Stomach (tissue), 9 donors: ENCODE measurements around the gene USP9X. TPM values are rescaled to one million over a fixed set of nuclear protein-coding genes. Genes with fewer than 3 reads are reported as not detected.

Experiments
- DNase-seq, 2 donors: peaks; one replicate each; pipeline versions ENCODE4 v3.0.0 to v3.0.0-alpha.2; 2013 to 2019
- H3K27ac ChIP-seq, 5 donors: fragments of 200-600 bp in 4 of 5; sonication (generic) in 4 of 5; one replicate each; pipeline ENCODE4 v1.5.1; 2013 to 2019; ENCODE audit warnings: mild to moderate bottlenecking in 1 of 5, moderate library complexity in 1 of 5
- H3K27me3 ChIP-seq, 3 donors: fragments of 200-600 bp; sonication (generic); one replicate each; pipeline ENCODE4 v1.5.1; 2017 to 2019; ENCODE audit warnings: mixed run types in 1 of 3
- H3K36me3 ChIP-seq, 4 donors: fragments of 200-600 bp; sonication (generic); 1 replicate in 3 of 4; 2 replicates in 1 of 4; pipeline ENCODE4 v1.5.1; 2016 to 2019
- H3K4me1 ChIP-seq, 4 donors: fragments of 200-600 bp; sonication (generic); one replicate each; pipeline ENCODE4 v1.5.1; 2016 to 2019
- H3K4me3 ChIP-seq, 4 donors: fragments of 200-600 bp; sonication (generic) in 3 of 4; one replicate each; pipeline ENCODE4 v1.5.1; 2016 to 2019; ENCODE audit warnings: mild to moderate bottlenecking in 1 of 4
- H3K9me3 ChIP-seq, 4 donors: fragments of 200-600 bp; sonication (generic); one replicate each; pipeline ENCODE4 v1.5.1; 2016 to 2019
- CTCF ChIP-seq, 7 experiments: fragments of 450-650 bp in 4 of 7; fragments of 200-600 bp in 3 of 7; sonication (generic) in 3 of 7; IDR thresholded peaks; one replicate each; pipeline ENCODE4 v1.5.1; 2016 to 2019; ENCODE audit warnings: antibody characterized with exemption in 7 of 7, control low read depth in 2 of 7, mild to moderate bottlenecking in 1 of 7
- EP300 ChIP-seq: sonication (generic); formaldehyde crosslinking; IDR thresholded peaks from one replicate; pipeline ENCODE4 v1.6.1; 2017; ENCODE audit warnings: antibody characterized with exemption
- POLR2A ChIP-seq, 4 donors: fragments of 450-650 bp; IDR thresholded peaks; one replicate each; pipeline ENCODE4 v1.6.1; 2016; ENCODE audit warnings: antibody characterized with exemption in 4 of 4, control low read depth in 2 of 4, mild to moderate bottlenecking in 1 of 4, moderate library complexity in 1 of 4
- POLR2AphosphoS5 ChIP-seq, 3 donors: sonication (generic); formaldehyde crosslinking; IDR thresholded peaks; one replicate each; pipeline ENCODE4 v1.6.1; 2016; ENCODE audit warnings: antibody characterized with exemption in 3 of 3
- WGBS, 5 donors: extraction: QIAGEN DNeasy Blood & Tissue Kit in 3 of 5; methylation state at CpG; one replicate each; pipeline versions ENCODE4 v1.1.5 to v1.1.7; 2013 to 2018; 5-methylcytosine and 5-hydroxymethylcytosine counted together
- intact Hi-C: fragments of 100-400 bp; cut with DNase I; formaldehyde crosslinking; loops from one replicate; pipeline ENCODE4 v1.15.1; 2023; ENCODE audit warnings: low total_unique reads
- polyA plus RNA-seq, 3 donors: library from polyadenylated mRNA; stranded (reverse); fragments of 200-250 nt; gene quantifications; one replicate each; pipeline ENCODE4 v1.2.3, GENCODE V29; 2013
- total RNA-seq, 5 donors: library from RNA; depleted of rRNA; stranded (reverse); fragments of >200 nt; gene quantifications; one replicate each; pipeline versions ENCODE4 v1.1.0 to v1.2.3, GENCODE V29; 2014 to 2016
- donor health status: healthy with polysubstance abuse.
- donor health status: Bipolar disorder and iron deficiency.
- donor health status: healthy.

Gene USP9X
- total and polyA plus RNA-seq, 8 donors: 6.5 to 252 (median 52.6) TPM

- Histone ChIP-seq H3K36me3 (no peaks in the 10 kb centered on the region), H3K4me1 (peaks cover 0 to 57% (median 27%) of the 10 kb centered on the region in 4 donors), H3K27ac (peak overlapping the region; percentile 97 to 99 (median 98)), H3K27me3 (no peaks in the 10 kb centered on the region), H3K9me3 (no peaks in the 10 kb centered on the region), H3K4me3 (peak overlapping the region; percentile 73 to 85 (median 76))
- intact Hi-C loops: no loop called here
- WGBS, 5 donors: 0 to 2% (median 1%) methylated on average over 10 to 54 of the region's 71 CpGs
- peak; percentile 50 to 87 for DNase-seq
- no peak for TF ChIP-seq POLR2AphosphoS5 (IDR thresholded peaks at IDR 0.05)
- TF ChIP-seq CTCF (IDR thresholded peaks at IDR 0.05): no peak
- no peak for TF ChIP-seq POLR2A (IDR thresholded peaks at IDR 0.05)
- no peak for TF ChIP-seq EP300
Measured at GRCh38 chrX:41085878-41086626, 807 bp downstream of the USP9X start.

DNA sequence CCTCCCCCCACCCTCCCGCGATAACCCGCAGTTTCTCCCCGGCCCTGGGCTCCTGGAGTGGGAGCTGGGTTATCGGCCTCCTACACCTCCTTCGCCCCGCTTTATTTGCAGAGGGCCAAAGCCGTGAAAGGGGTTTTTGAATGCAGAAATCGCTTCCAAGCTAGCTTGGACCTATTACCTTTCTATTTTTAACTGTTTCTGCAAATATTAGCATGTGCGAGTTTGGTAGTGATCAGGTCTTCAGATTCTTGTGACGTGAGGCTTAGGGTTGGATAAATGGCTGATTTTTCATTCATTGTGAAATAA, 1.3 kb downstream of the USP9X start:
- H3K36me3 ChIP-seq: no peaks in the 10 kb centered on the region
- no peak for TF ChIP-seq POLR2A (IDR thresholded peaks at IDR 0.05)
- no peak for TF ChIP-seq EP300
- TF ChIP-seq POLR2AphosphoS5 (IDR thresholded peaks at IDR 0.05): no peak
- no peak for TF ChIP-seq CTCF (IDR thresholded peaks at IDR 0.05)
- H3K4me3 ChIP-seq: peak overlapping the region; percentile 73 to 85 (median 76)
- no peak for DNase-seq
- 0 to 6% (median 1%) methylated on average over 8 to 11 of the region's 11 CpGs for WGBS, 5 donors
- H3K4me1 ChIP-seq: peaks cover 0 to 61% (median 31%) of the 10 kb centered on the region in 4 donors
- H3K27ac ChIP-seq: peak overlapping the region; percentile 97 to 99 (median 98)
- intact Hi-C loops: no loop called here
- no peaks in the 10 kb centered on the region for H3K9me3 ChIP-seq
- H3K27me3 ChIP-seq: no peaks in the 10 kb centered on the region

- Histone ChIP-seq H3K27ac (peak overlapping the region; percentile 13 to 99 (median 98)), H3K27me3 (no peaks in the 10 kb centered on the region), H3K36me3 (no peaks in the 10 kb centered on the region), H3K9me3 (no peaks in the 10 kb centered on the region), H3K4me1 (peaks cover 0 to 66% (median 36%) of the 10 kb centered on the region in 4 donors), H3K4me3 (peak overlapping the region; percentile 73 to 85 (median 76))
- TF ChIP-seq CTCF (IDR thresholded peaks at IDR 0.05) (no peak), POLR2AphosphoS5 (IDR thresholded peaks at IDR 0.05) (no peak), POLR2A (IDR thresholded peaks at IDR 0.05) (no peak), EP300 (no peak)
- DNase-seq: peak in 1 of 2 donors; percentile 25
- WGBS, 5 donors: 5 to 40% (median 9%) methylated on average over 6 of the region's 6 CpGs
- intact Hi-C loops: no loop called here
Measured at GRCh38 chrX:41087201-41087600, 2.0 kb downstream of the USP9X start.

DNA sequence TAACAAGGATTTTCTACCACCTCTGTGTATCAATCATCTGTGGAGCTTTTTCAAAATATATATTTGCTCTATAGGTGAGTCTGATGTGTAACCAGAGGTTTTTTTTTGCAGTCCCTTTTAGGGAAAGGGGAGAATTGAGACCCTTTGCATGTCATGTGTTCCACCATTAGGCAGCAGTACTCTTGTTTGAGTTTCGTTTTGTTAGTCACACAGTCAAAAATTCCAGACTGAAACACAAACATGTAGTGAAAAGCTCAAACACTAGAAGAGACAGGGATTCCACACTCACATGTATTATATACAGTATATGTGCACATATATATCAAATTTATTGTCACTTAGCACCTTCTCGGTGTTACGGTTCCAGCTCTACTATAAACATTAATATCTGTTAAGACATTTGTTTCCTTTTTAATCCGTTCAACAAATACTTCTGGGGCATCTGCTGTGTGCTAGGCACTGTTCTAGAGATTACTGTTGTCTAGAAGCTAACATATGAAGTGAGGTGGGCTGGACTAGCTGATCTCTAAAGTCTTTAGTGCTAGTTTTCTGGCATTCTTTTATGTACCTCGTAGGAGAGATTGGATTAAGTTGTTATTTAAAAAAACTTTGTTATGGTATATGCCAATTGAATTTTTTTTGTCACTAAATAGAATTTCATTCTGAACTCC, 5.5 kb downstream of the USP9X start:
- WGBS, 5 donors: 6 to 56% (median 13%) methylated on average over 5 of the region's 5 CpGs
- TF ChIP-seq CTCF (IDR thresholded peaks at IDR 0.05) (no peak), POLR2AphosphoS5 (IDR thresholded peaks at IDR 0.05) (no peak), EP300 (no peak), POLR2A (IDR thresholded peaks at IDR 0.05) (no peak)
- intact Hi-C loops: no loop called here
- Histone ChIP-seq H3K27ac (no peak overlapping the region), H3K4me3 (peak overlapping the region in 2 of 4 donors; percentile 11 to 22), H3K36me3 (no peaks in the 10 kb centered on the region), H3K4me1 (peaks cover 0 to 91% (median 61%) of the 10 kb centered on the region in 4 donors), H3K9me3 (no peaks in the 10 kb centered on the region), H3K27me3 (no peaks in the 10 kb centered on the region)
- DNase-seq: no peak
